IPS DF 19.7 (cell line): Measurements from ENCODE around the gene SAMD4A.
A peak's percentile ranks its signal among the peaks of the same experiment; 100 is the strongest.

Experiments used
- DNase-seq: peaks from one replicate; pipeline ENCODE4 v3.0.0-alpha.2; 2013; ENCODE audit warnings: low read depth, low spot score

Gene SAMD4A

GRCh38 chr14:54803926-54804537 is 237.1 kb downstream of the SAMD4A start:
- no peak for DNase-seq

GRCh38 chr14:54804538-54805041 is 237.7 kb downstream of the SAMD4A start:
- no peak for DNase-seq

- DNase-seq: no peak
Measured at GRCh38 chr14:54805070-54805444, 238.1 kb downstream of the SAMD4A start.

DNA sequence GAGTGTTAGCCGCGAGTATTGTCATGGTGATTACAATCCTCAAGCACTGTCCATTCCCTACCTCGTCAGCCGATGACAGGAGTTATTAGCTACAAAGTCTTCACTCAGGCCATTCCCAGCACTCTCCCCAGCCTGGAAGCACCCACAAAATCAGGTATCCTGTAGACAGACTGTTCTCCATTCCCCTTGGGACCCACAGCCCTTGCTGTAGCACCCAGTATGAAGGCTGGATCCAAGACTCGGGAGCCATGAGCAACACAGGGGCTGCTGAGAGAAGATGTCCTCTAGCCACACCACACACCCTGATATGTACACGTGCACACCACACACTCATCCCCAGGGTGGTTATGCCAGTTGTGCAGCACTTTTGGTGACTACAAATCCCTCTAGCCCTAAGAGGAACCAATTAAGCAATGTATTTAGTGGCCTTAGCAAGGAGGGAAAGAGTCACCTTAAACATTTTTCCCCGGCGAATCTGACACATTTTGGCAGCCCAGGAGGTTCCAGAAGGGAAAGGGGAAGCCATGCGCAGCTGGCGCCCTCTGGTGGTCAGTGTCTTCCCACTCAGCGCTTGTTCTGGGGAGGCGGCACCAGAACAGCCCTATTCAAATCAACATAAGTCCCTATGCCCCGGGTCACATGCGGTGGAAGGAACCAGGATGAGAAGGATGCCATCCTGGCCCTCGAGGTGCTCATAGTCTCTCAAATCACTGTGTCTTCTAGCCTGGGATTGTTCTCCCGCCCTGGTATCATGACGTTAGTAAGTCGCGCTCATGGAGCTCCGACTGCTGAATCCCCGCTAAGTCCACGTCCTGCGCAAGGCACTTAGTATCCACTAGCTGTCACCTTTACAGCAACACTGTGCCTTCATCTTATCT is 238.8 kb downstream of the SAMD4A start:
- peak; percentile 48 for DNase-seq

GRCh38 chr14:54806616-54807015 is 239.7 kb downstream of the SAMD4A start:
- DNase-seq: no peak

DNA sequence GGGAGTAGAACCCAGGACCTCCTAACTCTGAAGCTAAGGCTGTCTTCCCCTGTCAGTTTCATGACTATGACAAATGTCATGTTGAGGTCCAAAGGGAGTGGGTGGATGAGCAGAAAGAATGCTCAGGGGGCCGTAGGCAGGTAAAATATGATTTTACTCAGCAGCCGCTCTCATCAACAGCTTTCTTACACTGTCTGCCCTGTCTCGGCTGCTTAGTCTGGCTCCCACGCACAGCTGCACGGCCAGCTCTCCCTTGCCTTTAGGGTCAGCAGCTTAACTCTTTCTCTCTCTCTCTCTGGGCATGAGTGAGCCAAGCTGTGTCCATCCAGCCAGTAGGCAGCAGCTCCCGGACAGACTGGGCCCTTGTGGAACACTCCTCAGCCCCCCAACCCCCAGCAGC is 240.5 kb downstream of the SAMD4A start:
- no peak for DNase-seq

- DNase-seq: no peak
Measured at GRCh38 chr14:54807881-54808280, 241.0 kb downstream of the SAMD4A start.

GRCh38 chr14:54808326-54809161 is 241.6 kb downstream of the SAMD4A start:
- no peak for DNase-seq

- DNase-seq: no peak
Measured at GRCh38 chr14:54809767-54810166, 242.8 kb downstream of the SAMD4A start.

DNA sequence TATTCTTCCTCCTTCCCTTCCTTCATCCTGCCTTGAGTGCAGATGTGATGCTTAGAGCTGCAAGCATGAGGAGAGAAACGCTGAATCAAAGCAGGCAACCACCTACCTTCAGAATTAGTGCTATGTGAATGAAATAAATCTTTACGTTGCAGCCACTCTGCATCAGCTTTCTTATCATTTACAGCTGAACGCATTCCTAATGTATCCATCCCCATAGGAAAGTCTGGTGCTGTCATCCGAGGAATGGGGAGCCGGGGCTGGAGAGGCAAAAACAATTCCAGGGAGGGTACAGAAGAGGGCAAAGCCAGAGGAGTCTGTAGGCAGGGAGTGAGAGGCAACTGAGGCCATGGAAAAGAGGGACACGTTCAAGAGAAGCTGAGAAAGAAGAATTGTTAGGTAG is 245.7 kb downstream of the SAMD4A start:
- no peak for DNase-seq

DNA sequence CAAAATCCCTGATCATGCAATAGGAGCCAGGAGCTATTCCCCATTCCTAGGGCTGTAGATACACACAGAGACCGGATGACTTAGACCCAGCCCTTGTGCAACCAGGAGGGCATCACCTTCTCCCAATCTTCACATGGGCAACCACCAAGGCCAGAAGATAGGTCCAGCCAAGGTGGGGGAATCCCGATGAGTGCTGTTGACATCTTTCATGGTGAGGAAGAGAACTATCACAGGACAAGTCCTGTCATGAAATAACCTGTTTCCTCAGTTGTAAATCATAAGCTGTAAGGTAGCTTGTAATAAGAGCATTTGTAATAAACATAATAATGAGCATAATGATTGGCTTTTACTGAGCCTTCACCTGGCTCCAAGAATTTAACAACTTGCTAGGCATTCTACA is 246.2 kb downstream of the SAMD4A start:
- DNase-seq: no peak

- no peak for DNase-seq
Measured at GRCh38 chr14:54814076-54814475, 247.1 kb downstream of the SAMD4A start.

- no peak for DNase-seq
Measured at GRCh38 chr14:54815016-54815415, 248.1 kb downstream of the SAMD4A start.

- no peak for DNase-seq
Measured at GRCh38 chr14:54815515-54815914, 248.6 kb downstream of the SAMD4A start.

- DNase-seq: no peak
Measured at GRCh38 chr14:54816450-54816849, 249.5 kb downstream of the SAMD4A start.

GRCh38 chr14:54817506-54817905 is 250.6 kb downstream of the SAMD4A start:
- no peak for DNase-seq

GRCh38 chr14:54818201-54819133 is 251.5 kb downstream of the SAMD4A start:
- DNase-seq: no peak

DNA sequence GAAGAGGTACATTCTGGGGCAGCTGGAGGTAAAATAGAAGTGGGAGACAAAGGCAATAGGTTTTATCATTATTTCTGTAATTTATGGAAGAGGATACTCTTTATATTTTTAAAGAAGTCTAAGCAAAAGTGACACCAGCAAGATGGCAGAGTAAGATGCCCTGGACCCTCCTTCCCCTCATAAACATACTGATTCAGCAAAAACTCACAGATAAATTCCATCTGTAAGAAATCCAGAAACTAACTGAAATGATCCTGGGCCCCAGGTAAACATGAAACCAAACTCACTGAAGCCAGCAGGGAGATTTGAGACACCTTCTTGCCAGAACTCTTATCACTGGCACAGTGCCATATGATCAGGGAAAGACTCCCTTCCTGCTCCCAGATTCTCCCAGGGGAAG is 255.8 kb downstream of the SAMD4A start:
- no peak for DNase-seq

- no peak for DNase-seq
Measured at GRCh38 chr14:54823757-54824549, 257.0 kb downstream of the SAMD4A start.

DNA sequence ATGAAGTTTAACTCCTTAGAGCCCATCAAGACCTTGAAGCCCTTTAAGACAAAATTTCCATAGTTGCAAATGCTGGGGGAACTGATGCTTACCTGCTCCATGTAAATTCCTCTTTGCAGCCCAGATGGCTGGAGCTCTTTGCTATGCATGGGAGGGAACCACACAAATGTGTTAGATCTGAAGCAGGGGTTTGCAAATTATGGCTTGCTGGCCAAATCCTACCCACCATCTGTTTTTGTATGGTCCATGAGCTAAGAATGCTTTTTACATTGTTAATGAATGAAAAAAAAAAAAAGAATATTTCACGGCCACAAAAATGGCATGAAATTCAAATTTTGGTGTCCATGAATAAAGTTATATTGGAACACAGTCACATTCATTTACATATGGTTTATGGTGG is 261.1 kb downstream of the SAMD4A start:
- no peak for DNase-seq
